ENCODE measurements around the gene TSPAN18. TPM values are rescaled to one million over a fixed set of nuclear protein-coding genes. Genes with fewer than 3 reads are reported as not detected.

TSPAN18 gene
- total RNA-seq, 1 donor from 2014 or later: 717 TPM

DNA sequence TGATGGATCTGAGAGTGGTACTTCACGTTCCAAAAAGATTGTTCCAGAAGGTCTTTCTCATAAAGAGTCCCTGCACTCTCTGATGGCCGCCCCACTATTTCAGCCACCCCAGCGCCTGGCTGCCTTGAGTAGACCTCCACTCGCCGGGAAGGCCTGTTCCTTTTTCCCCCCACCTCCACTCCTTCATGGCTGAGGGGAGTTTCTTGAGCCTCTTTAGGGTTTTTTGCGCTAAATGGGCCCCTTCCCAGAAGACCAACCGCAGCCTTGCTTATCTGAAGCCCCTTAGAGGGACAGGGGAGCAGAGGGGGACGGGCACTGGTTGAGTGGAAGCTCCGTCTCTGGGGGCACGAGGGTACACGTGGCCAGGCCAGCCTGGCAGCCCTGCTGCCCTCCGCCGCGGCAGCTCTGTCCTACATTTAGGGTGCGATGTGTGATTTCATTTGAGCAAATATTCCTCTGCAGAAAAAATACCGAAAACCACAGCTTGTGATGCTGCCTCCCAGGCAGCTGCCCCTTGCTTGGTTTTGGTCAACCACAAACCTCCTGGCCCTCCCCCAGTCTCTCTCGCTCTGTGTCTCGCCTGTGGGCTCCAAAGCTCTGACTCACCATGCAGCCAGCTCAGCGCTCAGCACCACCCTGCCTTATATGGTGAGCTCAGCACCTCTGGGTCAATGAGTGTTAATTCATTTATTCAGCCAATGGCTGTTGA, 135.2 kb downstream of the TSPAN18 start:
- Mint-ChIP-seq H3K36me3 (ENCODE audit: low read depth, unreplicated experiment) (peaks cover 50% of the 10 kb centered on the region), H3K9me3 (ENCODE audit: unreplicated experiment) (no peaks in the 10 kb centered on the region), H3K27me3 (ENCODE audit: unreplicated experiment) (peaks cover 21% of the 10 kb centered on the region), H3K4me3 (ENCODE audit: unreplicated experiment) (peak overlapping the region; percentile 51), H3K4me1 (ENCODE audit: unreplicated experiment) (peaks cover 24% of the 10 kb centered on the region), H3K27ac (ENCODE audit: unreplicated experiment) (no peak overlapping the region)
- TF ChIP-seq, protein P1, sequence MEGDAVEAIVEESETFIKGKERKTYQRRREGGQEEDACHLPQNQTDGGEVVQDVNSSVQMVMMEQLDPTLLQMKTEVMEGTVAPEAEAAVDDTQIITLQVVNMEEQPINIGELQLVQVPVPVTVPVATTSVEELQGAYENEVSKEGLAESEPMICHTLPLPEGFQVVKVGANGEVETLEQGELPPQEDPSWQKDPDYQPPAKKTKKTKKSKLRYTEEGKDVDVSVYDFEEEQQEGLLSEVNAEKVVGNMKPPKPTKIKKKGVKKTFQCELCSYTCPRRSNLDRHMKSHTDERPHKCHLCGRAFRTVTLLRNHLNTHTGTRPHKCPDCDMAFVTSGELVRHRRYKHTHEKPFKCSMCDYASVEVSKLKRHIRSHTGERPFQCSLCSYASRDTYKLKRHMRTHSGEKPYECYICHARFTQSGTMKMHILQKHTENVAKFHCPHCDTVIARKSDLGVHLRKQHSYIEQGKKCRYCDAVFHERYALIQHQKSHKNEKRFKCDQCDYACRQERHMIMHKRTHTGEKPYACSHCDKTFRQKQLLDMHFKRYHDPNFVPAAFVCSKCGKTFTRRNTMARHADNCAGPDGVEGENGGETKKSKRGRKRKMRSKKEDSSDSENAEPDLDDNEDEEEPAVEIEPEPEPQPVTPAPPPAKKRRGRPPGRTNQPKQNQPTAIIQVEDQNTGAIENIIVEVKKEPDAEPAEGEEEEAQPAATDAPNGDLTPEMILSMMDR (IDR thresholded peaks at IDR 0.05; ENCODE audit: unreplicated experiment): no peak
- DNase-seq (ENCODE audit: low spot score): no peak

DNA sequence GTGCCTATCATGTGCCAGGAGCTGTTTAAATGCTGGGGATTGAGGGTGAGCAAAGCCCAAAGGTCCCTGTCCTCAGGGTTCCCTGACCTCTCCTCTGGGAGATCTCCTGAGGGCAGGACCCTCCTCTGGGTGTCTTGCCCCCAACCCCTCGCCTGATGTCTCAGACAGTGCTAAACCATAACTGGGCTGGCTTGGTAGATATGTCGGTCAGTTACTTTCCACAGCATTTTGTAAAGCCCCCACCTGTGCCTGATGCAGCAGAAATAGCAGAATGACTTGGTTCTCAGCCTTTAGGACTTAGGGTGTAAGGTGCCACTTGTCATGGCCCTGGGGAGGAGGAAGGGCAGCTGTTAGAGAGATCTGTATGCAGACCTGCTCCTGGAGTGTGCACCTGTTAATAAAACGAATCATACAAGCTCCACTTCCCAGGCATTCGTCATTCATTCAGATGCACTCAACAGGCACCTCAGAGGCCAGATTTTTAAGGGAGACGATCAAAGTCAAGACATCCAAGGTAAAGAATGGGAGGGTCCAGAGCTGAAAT, 135.9 kb downstream of the TSPAN18 start:
- peaks cover 22% of the 10 kb centered on the region for H3K4me1 Mint-ChIP-seq (ENCODE audit: unreplicated experiment)

DNA sequence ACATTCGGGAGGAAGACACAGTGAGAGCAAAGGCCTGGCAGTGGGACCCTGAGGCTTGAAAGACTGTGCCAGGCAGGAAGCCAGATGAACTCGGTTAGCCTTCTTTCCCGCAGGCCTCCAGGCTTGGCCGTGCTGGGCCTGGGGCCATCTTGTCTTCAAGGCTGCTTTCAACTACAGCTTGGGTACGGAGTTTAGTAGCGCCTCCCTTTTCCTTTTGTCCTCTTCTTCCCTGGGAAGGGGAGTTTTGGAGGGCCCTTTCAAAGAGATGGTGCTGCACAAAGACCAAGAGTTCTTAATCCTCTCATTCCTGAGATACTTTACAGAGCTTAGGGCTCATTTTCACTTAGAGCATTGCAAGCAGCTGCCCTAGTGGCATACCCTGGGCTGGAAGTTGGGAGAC, 136.5 kb downstream of the TSPAN18 start:
- peaks cover 23% of the 10 kb centered on the region for H3K4me1 Mint-ChIP-seq (ENCODE audit: unreplicated experiment)
- TF ChIP-seq, protein P1 (IDR thresholded peaks at IDR 0.05; ENCODE audit: unreplicated experiment): no peak
- peak overlapping the region; percentile 6 for H3K4me3 Mint-ChIP-seq (ENCODE audit: unreplicated experiment)
- DNase-seq (ENCODE audit: low spot score): no peak
- peaks cover 24% of the 10 kb centered on the region for H3K27me3 Mint-ChIP-seq (ENCODE audit: unreplicated experiment)
- H3K36me3 Mint-ChIP-seq (ENCODE audit: low read depth, unreplicated experiment): peaks cover 50% of the 10 kb centered on the region
- H3K9me3 Mint-ChIP-seq (ENCODE audit: unreplicated experiment): no peaks in the 10 kb centered on the region
- H3K27ac Mint-ChIP-seq (ENCODE audit: unreplicated experiment): no peak overlapping the region

More for the DNA sequence above, 135.9 kb downstream of the TSPAN18 start:
- peaks cover 23% of the 10 kb centered on the region for H3K27me3 Mint-ChIP-seq (ENCODE audit: unreplicated experiment)
- TF ChIP-seq, protein P1 (IDR thresholded peaks at IDR 0.05; ENCODE audit: unreplicated experiment): no peak
- no peak for DNase-seq (ENCODE audit: low spot score)
- H3K4me3 Mint-ChIP-seq (ENCODE audit: unreplicated experiment): peak overlapping the region; percentile 6
- H3K36me3 Mint-ChIP-seq (ENCODE audit: low read depth, unreplicated experiment): peaks cover 50% of the 10 kb centered on the region
- H3K9me3 Mint-ChIP-seq (ENCODE audit: unreplicated experiment): no peaks in the 10 kb centered on the region
- no peak overlapping the region for H3K27ac Mint-ChIP-seq (ENCODE audit: unreplicated experiment)

DNA sequence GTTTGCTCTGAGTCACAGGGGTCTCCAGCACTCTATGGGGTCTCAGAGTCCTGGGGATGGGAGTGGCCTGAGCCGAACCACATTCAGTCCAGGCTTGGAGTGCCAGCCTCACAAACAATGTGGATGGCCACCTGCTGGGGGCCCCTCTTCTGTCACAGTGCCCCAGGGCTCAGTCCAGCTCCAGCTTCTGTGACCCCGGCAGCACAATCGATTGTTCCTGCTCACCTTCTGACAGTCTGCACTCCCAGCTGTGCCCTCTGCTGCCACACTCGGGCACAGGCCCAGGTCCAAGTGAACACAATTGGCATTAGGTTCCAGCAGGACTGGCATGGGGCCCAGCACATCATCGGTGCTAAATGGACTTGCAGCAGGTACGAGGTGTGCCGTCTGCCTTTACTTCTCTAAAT, 139.1 kb downstream of the TSPAN18 start:
- no peak overlapping the region for H3K27ac Mint-ChIP-seq (ENCODE audit: unreplicated experiment)
- H3K27me3 Mint-ChIP-seq (ENCODE audit: unreplicated experiment): peaks cover 34% of the 10 kb centered on the region
- H3K36me3 Mint-ChIP-seq (ENCODE audit: low read depth, unreplicated experiment): peaks cover 47% of the 10 kb centered on the region
- H3K4me3 Mint-ChIP-seq (ENCODE audit: unreplicated experiment): no peak overlapping the region
- peaks cover 39% of the 10 kb centered on the region for H3K4me1 Mint-ChIP-seq (ENCODE audit: unreplicated experiment)
- no peaks in the 10 kb centered on the region for H3K9me3 Mint-ChIP-seq (ENCODE audit: unreplicated experiment)
- TF ChIP-seq, protein P1 (IDR thresholded peaks at IDR 0.05; ENCODE audit: unreplicated experiment): no peak
- no peak for DNase-seq (ENCODE audit: low spot score)

DNA sequence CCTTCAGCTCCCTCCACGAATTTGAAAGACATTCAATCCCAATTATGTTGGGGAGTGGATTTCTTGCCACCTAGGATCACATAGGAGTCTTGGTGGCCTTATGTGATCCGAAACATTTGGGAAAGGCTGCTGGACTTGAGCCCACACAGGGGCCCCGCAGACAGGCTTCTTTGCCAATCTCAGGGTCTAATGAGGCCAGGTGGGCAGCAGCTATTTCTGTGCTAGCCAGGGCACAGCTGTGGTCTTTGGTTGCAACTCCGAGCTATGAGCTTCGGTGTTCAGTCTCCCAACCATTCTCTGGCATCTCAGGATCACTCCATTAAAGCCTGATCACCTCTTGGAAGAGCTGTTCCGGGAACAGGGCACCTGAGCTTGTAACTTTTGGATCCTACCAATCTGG, 139.5 kb downstream of the TSPAN18 start:
- TF ChIP-seq, protein P1 (IDR thresholded peaks at IDR 0.05; ENCODE audit: unreplicated experiment): no peak
- Mint-ChIP-seq H3K36me3 (ENCODE audit: low read depth, unreplicated experiment) (peaks cover 49% of the 10 kb centered on the region), H3K27ac (ENCODE audit: unreplicated experiment) (no peak overlapping the region), H3K4me3 (ENCODE audit: unreplicated experiment) (no peak overlapping the region), H3K4me1 (ENCODE audit: unreplicated experiment) (peaks cover 42% of the 10 kb centered on the region), H3K27me3 (ENCODE audit: unreplicated experiment) (peaks cover 35% of the 10 kb centered on the region), H3K9me3 (ENCODE audit: unreplicated experiment) (no peaks in the 10 kb centered on the region)
- no peak for DNase-seq (ENCODE audit: low spot score)
